Measurements from ENCODE around the gene TMEM170A. TPM values are rescaled to one million over a fixed set of nuclear protein-coding genes. Genes with fewer than 3 reads are reported as not detected.
A peak's percentile ranks its signal among the peaks of the same experiment; 100 is the strongest.

Gene TMEM170A
- total and polyA plus RNA-seq, 2 of the 13 experiments (the other 11 are each of a cell fraction or from before 2014, with no cell fraction given), result 35.7 to 39.7 TPM

DNA sequence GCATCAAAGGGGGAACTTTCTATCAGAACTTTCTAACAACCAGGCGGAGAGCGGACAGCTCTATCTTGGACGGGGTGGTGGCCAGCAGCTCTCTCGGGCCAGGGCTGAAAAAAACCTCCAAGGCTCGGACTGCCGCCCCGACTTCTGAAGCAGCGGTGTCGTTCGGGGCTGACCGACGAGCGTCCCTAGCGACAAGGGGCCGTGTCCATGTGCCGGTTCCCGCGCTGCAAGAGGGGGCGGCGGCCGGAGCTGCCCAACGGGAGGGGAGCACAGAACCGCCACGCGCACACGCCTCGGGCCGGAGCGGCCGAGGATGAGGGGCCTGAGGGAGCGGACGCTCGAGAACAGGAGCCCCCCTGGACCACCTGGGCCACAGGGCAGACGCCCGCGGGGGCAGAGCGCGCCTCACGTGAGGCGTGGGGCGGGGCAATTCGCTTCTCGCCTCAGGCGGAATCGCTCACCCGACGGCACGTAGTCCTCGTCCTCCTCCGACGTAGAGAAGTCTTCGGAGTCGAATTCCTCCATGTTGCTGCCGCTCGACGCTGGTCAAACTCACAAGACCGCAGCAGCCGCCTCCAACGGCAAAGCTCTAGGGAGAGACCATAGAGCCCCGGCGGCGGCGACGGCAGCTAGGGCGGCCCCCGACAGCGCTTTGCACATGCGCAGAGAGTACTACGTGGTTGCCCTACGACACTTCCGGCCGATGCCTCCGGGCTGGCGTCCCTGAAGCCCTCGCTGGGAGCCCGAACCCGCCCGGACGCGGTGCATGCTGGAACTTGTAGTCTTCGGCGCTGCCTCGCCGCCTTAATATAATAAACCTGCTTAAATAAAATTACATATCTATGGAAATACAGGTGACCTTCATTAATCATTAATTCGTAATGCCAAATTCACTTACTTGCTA lies 31.4 kb downstream of the TMEM170A start, which contains the start of gene CFDP1 (continued):
- TF ChIP-seq MZF1 (CRISPR knock-in tag; IDR thresholded peaks at IDR 0.05; ENCODE audit: borderline replicate concordance) (peak; percentile 70; the same call in 1 of the 2 replicates), PHF5A (CRISPR knock-in tag; IDR thresholded peaks at IDR 0.05; ENCODE audit: low read depth, unreplicated experiment) (no peak), ZFX (CRISPR knock-in tag; IDR thresholded peaks at IDR 0.05; ENCODE audit: low read depth) (peak; percentile 78), ATRX (CRISPR knock-in tag; IDR thresholded peaks at IDR 0.05; ENCODE audit: borderline replicate concordance) (no peak), MATR3 (CRISPR knock-in tag; IDR thresholded peaks at IDR 0.05) (no peak), MYNN (CRISPR knock-in tag; IDR thresholded peaks at IDR 0.05; ENCODE audit: low read depth) (no peak; the same call in 1 of the 2 replicates), REPIN1 (CRISPR knock-in tag; IDR thresholded peaks at IDR 0.05; ENCODE audit: borderline replicate concordance, low read depth) (peak; percentile 92), ZNF775 (CRISPR knock-in tag; IDR thresholded peaks at IDR 0.05; ENCODE audit: borderline replicate concordance) (peak; percentile 86; the same call in 1 of the 2 replicates), ZFP62 (CRISPR knock-in tag; IDR thresholded peaks at IDR 0.05) (no peak), ARHGAP35 (CRISPR knock-in tag; IDR thresholded peaks at IDR 0.05; ENCODE audit: borderline replicate concordance) (peak; percentile 99), ZBTB38 (CRISPR knock-in tag; IDR thresholded peaks at IDR 0.05) (peak; percentile 95), ZNF761 (CRISPR knock-in tag; conservative IDR thresholded peaks at IDR 0.05) (peak; percentile 98), TCF12 (IDR thresholded peaks at IDR 0.05) (no peak), TCF12 (CRISPR knock-in tag; IDR thresholded peaks at IDR 0.05) (peak; percentile 79; the same call in 1 of the 2 replicates), PHF20 (CRISPR knock-in tag; IDR thresholded peaks at IDR 0.05) (peak; percentile 59), TBX3 (IDR thresholded peaks at IDR 0.05; ENCODE audit: borderline replicate concordance) (peak; percentile 37; the same call in 1 of the 2 replicates), ZNF263 (CRISPR knock-in tag; IDR thresholded peaks at IDR 0.05) (peak; percentile 79)
- TF ChIP-seq, protein P1, sequence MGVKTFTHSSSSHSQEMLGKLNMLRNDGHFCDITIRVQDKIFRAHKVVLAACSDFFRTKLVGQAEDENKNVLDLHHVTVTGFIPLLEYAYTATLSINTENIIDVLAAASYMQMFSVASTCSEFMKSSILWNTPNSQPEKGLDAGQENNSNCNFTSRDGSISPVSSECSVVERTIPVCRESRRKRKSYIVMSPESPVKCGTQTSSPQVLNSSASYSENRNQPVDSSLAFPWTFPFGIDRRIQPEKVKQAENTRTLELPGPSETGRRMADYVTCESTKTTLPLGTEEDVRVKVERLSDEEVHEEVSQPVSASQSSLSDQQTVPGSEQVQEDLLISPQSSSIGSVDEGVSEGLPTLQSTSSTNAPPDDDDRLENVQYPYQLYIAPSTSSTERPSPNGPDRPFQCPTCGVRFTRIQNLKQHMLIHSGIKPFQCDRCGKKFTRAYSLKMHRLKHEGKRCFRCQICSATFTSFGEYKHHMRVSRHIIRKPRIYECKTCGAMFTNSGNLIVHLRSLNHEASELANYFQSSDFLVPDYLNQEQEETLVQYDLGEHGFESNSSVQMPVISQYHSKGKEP (CRISPR knock-in tag; IDR thresholded peaks at IDR 0.05), result no peak
- TF ChIP-seq, protein P2, sequence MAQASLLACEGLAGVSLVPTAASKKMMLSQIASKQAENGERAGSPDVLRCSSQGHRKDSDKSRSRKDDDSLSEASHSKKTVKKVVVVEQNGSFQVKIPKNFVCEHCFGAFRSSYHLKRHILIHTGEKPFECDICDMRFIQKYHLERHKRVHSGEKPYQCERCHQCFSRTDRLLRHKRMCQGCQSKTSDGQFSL (CRISPR knock-in tag; IDR thresholded peaks at IDR 0.05), result no peak
- TF ChIP-seq, protein P3, sequence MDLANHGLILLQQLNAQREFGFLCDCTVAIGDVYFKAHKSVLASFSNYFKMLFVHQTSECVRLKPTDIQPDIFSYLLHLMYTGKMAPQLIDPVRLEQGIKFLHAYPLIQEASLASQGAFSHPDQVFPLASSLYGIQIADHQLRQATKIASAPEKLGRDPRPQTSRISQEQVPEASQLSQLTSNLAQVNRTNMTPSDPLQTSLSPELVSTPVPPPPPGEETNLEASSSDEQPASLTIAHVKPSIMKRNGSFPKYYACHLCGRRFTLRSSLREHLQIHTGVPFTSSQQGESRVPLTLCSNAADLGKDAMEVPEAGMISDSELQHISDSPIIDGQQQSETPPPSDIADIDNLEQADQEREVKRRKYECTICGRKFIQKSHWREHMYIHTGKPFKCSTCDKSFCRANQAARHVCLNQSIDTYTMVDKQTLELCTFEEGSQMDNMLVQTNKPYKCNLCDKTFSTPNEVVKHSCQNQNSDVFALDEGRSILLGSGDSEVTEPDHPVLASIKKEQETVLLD (CRISPR knock-in tag; IDR thresholded peaks at IDR 0.05; ENCODE audit: low read depth), result peak; percentile 90
- TF ChIP-seq, protein P4, sequence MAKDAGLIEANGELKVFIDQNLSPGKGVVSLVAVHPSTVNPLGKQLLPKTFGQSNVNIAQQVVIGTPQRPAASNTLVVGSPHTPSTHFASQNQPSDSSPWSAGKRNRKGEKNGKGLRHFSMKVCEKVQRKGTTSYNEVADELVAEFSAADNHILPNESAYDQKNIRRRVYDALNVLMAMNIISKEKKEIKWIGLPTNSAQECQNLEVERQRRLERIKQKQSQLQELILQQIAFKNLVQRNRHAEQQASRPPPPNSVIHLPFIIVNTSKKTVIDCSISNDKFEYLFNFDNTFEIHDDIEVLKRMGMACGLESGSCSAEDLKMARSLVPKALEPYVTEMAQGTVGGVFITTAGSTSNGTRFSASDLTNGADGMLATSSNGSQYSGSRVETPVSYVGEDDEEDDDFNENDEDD (CRISPR knock-in tag; IDR thresholded peaks at IDR 0.05; ENCODE audit: borderline replicate concordance), result peak; percentile 99
- TF ChIP-seq, protein P5, sequence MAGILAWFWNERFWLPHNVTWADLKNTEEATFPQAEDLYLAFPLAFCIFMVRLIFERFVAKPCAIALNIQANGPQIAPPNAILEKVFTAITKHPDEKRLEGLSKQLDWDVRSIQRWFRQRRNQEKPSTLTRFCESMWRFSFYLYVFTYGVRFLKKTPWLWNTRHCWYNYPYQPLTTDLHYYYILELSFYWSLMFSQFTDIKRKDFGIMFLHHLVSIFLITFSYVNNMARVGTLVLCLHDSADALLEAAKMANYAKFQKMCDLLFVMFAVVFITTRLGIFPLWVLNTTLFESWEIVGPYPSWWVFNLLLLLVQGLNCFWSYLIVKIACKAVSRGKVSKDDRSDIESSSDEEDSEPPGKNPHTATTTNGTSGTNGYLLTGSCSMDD (CRISPR knock-in tag; IDR thresholded peaks at IDR 0.05), result peak; percentile 16; the same call in 1 of the 2 replicates
